CD8-positive, alpha-beta memory T cell (primary cell): ENCODE measurements around the gene ISLR2. TPM values are rescaled to one million over a fixed set of nuclear protein-coding genes. Genes with fewer than 3 reads are reported as not detected.
"Not testable (repeated sequence)": the region's sequence is repeated elsewhere in the genome, so short reads cannot be mapped to it uniquely, and the experiment has no call there.

ENCODE experiments used
- CTCF ChIA-PET: fragments of 350-600 bp; sonication (Branson Sonifier 250); formaldehyde crosslinking; loops from one replicate; lab custom pipeline; 2021; ENCODE audit warnings: antibody characterized with exemption; lab: Charles Lee
- POLR2A ChIA-PET: fragments of 350-600 bp; sonication (Branson Sonifier 250); formaldehyde crosslinking; loops from one replicate; lab custom pipeline; 2021; ENCODE audit warnings: antibody characterized with exemption; lab: Charles Lee
- DNase-seq, 5 donors: peaks; one replicate each; pipeline versions ENCODE4 v3.0.0 to v3.0.0-alpha.2; 2020 to 2022; ENCODE audit warnings: mixed read lengths in 1 of 5
- H3K27ac ChIP-seq: one replicate; pipeline ENCODE4 v1.7.0; 2013; ENCODE audit warnings: low read depth, mild to moderate bottlenecking, low read length, moderate library complexity
- H3K27me3 ChIP-seq: 2 replicates; pipeline ENCODE4 v1.7.0; 2013; ENCODE audit warnings: low read length, mild to moderate bottlenecking; ENCODE audit not compliant: insufficient read depth, poor library complexity, severe bottlenecking
- H3K36me3 ChIP-seq: 2 replicates; pipeline ENCODE4 v1.7.0; 2013; ENCODE audit warnings: mild to moderate bottlenecking, low read length, moderate library complexity; ENCODE audit not compliant: insufficient read depth
- H3K4me1 ChIP-seq: 2 replicates; pipeline ENCODE4 v1.7.0; 2013; ENCODE audit warnings: mild to moderate bottlenecking, low read length, moderate library complexity; ENCODE audit not compliant: insufficient read depth
- H3K4me3 ChIP-seq: 2 replicates; pipeline ENCODE4 v1.7.0; 2013; ENCODE audit warnings: mild to moderate bottlenecking, low read length
- H3K9me3 ChIP-seq: 2 replicates; pipeline ENCODE4 v1.7.0; 2013; ENCODE audit warnings: mild to moderate bottlenecking, low read length
- H3K27ac Mint-ChIP-seq, 8 donors: one replicate each; pipeline ENCODE4 v1.8.0; 2020 to 2021; ENCODE audit warnings: mixed read lengths in 8 of 8, mild to moderate bottlenecking in 6 of 8, inconsistent platforms in 3 of 8, moderate library complexity in 3 of 8
- H3K27me3 Mint-ChIP-seq, 2 donors: one replicate each; pipeline ENCODE4 v1.8.0; 2020 to 2021; ENCODE audit warnings: mixed read lengths in 2 of 2, mild to moderate bottlenecking in 1 of 2, moderate library complexity in 1 of 2
- H3K36me3 Mint-ChIP-seq, 3 donors: one replicate each; pipeline ENCODE4 v1.8.0; 2020 to 2021; ENCODE audit warnings: mixed read lengths in 3 of 3, inconsistent platforms in 1 of 3, mild to moderate bottlenecking in 1 of 3
- H3K4me1 Mint-ChIP-seq, 3 donors: one replicate each; pipeline ENCODE4 v1.8.0; 2020 to 2021; ENCODE audit warnings: mixed read lengths in 3 of 3, inconsistent platforms in 1 of 3, mild to moderate bottlenecking in 1 of 3
- H3K4me3 Mint-ChIP-seq, 7 donors: one replicate each; pipeline ENCODE4 v1.8.0; 2020 to 2021; ENCODE audit warnings: mixed read lengths in 7 of 7, mild to moderate bottlenecking in 6 of 7, moderate library complexity in 4 of 7, inconsistent platforms in 2 of 7
- H3K9me3 Mint-ChIP-seq, 5 donors: one replicate each; pipeline ENCODE4 v1.8.0; 2020 to 2022; ENCODE audit warnings: mixed read lengths in 5 of 5, mild to moderate bottlenecking in 3 of 5, moderate library complexity in 2 of 5, inconsistent platforms in 1 of 5
- polyA plus RNA-seq: library from polyadenylated mRNA; unstranded; fragments of 300-500 nt; fragmentation: Illumina TruSeq; gene quantifications from one replicate; pipeline ENCODE4 v1.2.3, GENCODE V29; 2021
- total RNA-seq, 2 experiments: library from RNA; stranded (reverse); gene quantifications; one replicate each; pipeline ENCODE4 v1.2.3, GENCODE V29; 2021

The ISLR2 gene
- total RNA-seq (not detected), polyA plus RNA-seq (not detected)

GRCh38 chr15:74130155-74130848, at the start of gene ISLR2:
ISLR2 (plus strand) TSS chr15:74130586; CDS start chr15:74132755, 2,169 bp downstream.
- ChIA-PET POLR2A (no interaction called here), CTCF (interaction anchor here (1.2 to 5.9 kb wide), 3 partner anchors 192 to 197 kb away, joined by 3 to 74 read pairs (median 4); no protein-coding TSS in a partner anchor)
- Histone ChIP-seq H3K4me3 (no peak within 1 kb of the TSS), H3K27me3 (peaks cover 44% of the 10 kb centered on the region), H3K9me3 (no peaks in the 10 kb centered on the region), H3K36me3 (no peaks in the 10 kb centered on the region), H3K4me1 (peaks cover 6% of the 10 kb centered on the region), H3K27ac (no peak within 1 kb of the TSS)
- H3K9me3 Mint-ChIP-seq, result peaks cover 0 to 2% (median 0%) of the 10 kb centered on the region in 5 donors
- no peaks in the 10 kb centered on the region for H3K36me3 Mint-ChIP-seq
- DNase-seq, result no peak
- peak within 1 kb of the TSS in 4 of 7 donors; percentile 24 to 75 (median 38) for H3K4me3 Mint-ChIP-seq
- peaks cover 37 to 74% of the 10 kb centered on the region in 2 donors for H3K27me3 Mint-ChIP-seq
- H3K27ac Mint-ChIP-seq, result peak within 1 kb of the TSS in 1 of 8 donors; percentile 47
- peaks cover 5 to 45% (median 10%) of the 10 kb centered on the region in 3 donors for H3K4me1 Mint-ChIP-seq

GRCh38 chr15:74082450-74082849, 47.9 kb upstream of the ISLR2 start, which contains the start of gene GOLGA6A:
GOLGA6A (minus strand) TSS chr15:74082550; CDS start chr15:74082509, 41 bp downstream.
- H3K27me3 ChIP-seq, H3K36me3 Mint-ChIP-seq, H3K27me3 Mint-ChIP-seq, H3K9me3 Mint-ChIP-seq, H3K4me3 Mint-ChIP-seq, DNase-seq, H3K4me1 ChIP-seq, H3K36me3 ChIP-seq, H3K4me3 ChIP-seq, CTCF ChIA-PET, POLR2A ChIA-PET, H3K4me1 Mint-ChIP-seq, H3K27ac ChIP-seq, H3K27ac Mint-ChIP-seq, H3K9me3 ChIP-seq: not testable (repeated sequence)

- H3K36me3 ChIP-seq, H3K9me3 Mint-ChIP-seq, H3K27ac Mint-ChIP-seq, H3K4me1 Mint-ChIP-seq, H3K27me3 ChIP-seq, POLR2A ChIA-PET, H3K9me3 ChIP-seq, H3K27ac ChIP-seq, H3K4me3 ChIP-seq, H3K4me3 Mint-ChIP-seq, H3K27me3 Mint-ChIP-seq, DNase-seq, CTCF ChIA-PET, H3K36me3 Mint-ChIP-seq, H3K4me1 ChIP-seq: not testable (repeated sequence)
Observed at GRCh38 chr15:74094567-74094966, 35.8 kb upstream of the ISLR2 start.

- H3K27ac Mint-ChIP-seq, H3K4me3 Mint-ChIP-seq, H3K4me3 ChIP-seq, H3K4me1 Mint-ChIP-seq, CTCF ChIA-PET, DNase-seq, H3K27me3 ChIP-seq, POLR2A ChIA-PET, H3K27ac ChIP-seq, H3K36me3 Mint-ChIP-seq, H3K9me3 Mint-ChIP-seq, H3K9me3 ChIP-seq, H3K27me3 Mint-ChIP-seq, H3K36me3 ChIP-seq, H3K4me1 ChIP-seq: not testable (repeated sequence)
Observed at GRCh38 chr15:74095610-74096009, 34.8 kb upstream of the ISLR2 start.

GRCh38 chr15:74096753-74097474, 33.5 kb upstream of the ISLR2 start:
- H3K4me1 Mint-ChIP-seq, H3K36me3 ChIP-seq, DNase-seq, H3K4me3 Mint-ChIP-seq, POLR2A ChIA-PET, H3K27ac ChIP-seq, H3K27me3 ChIP-seq, H3K27ac Mint-ChIP-seq, H3K36me3 Mint-ChIP-seq, H3K4me1 ChIP-seq, CTCF ChIA-PET, H3K27me3 Mint-ChIP-seq, H3K4me3 ChIP-seq, H3K9me3 Mint-ChIP-seq, H3K9me3 ChIP-seq: not testable (repeated sequence)

GRCh38 chr15:74099963-74100733, 30.2 kb upstream of the ISLR2 start:
- H3K4me1 ChIP-seq, H3K36me3 ChIP-seq, H3K9me3 ChIP-seq, POLR2A ChIA-PET, H3K27me3 ChIP-seq, CTCF ChIA-PET, H3K4me1 Mint-ChIP-seq, H3K4me3 ChIP-seq, H3K9me3 Mint-ChIP-seq, H3K27me3 Mint-ChIP-seq, H3K36me3 Mint-ChIP-seq, H3K27ac ChIP-seq: not testable (repeated sequence)
- DNase-seq, result peak; percentile 39 to 77 (median 57)
- Mint-ChIP-seq H3K4me3 (peak overlapping the region; percentile 80 to 94 (median 89)), H3K27ac (peak overlapping the region in 7 of 8 donors; percentile 61 to 98 (median 87))

GRCh38 chr15:74108111-74108510, 22.3 kb upstream of the ISLR2 start:
- ChIA-PET CTCF (no interaction called here), POLR2A (no interaction called here)
- no peak for DNase-seq
- Histone ChIP-seq H3K36me3 (no peaks in the 10 kb centered on the region), H3K27me3 (no peaks in the 10 kb centered on the region), H3K4me1 (no peaks in the 10 kb centered on the region), H3K9me3 (no peaks in the 10 kb centered on the region), H3K4me3 (no peak overlapping the region), H3K27ac (no peak overlapping the region)
- H3K4me3 Mint-ChIP-seq, result no peak overlapping the region
- no peaks in the 10 kb centered on the region for H3K4me1 Mint-ChIP-seq
- no peak overlapping the region for H3K27ac Mint-ChIP-seq
- no peaks in the 10 kb centered on the region for H3K36me3 Mint-ChIP-seq
- peaks cover 0 to 14% of the 10 kb centered on the region in 2 donors for H3K27me3 Mint-ChIP-seq
- no peaks in the 10 kb centered on the region for H3K9me3 Mint-ChIP-seq

- H3K9me3 Mint-ChIP-seq, H3K9me3 ChIP-seq, H3K4me3 Mint-ChIP-seq, CTCF ChIA-PET, H3K4me1 ChIP-seq, H3K36me3 Mint-ChIP-seq, H3K27ac Mint-ChIP-seq, H3K27me3 ChIP-seq, H3K4me3 ChIP-seq, H3K36me3 ChIP-seq, DNase-seq, H3K4me1 Mint-ChIP-seq, POLR2A ChIA-PET, H3K27ac ChIP-seq: not testable (repeated sequence)
- H3K27me3 Mint-ChIP-seq, result peaks cover 0 to 18% of the 10 kb centered on the region in 2 donors
Observed at GRCh38 chr15:74108611-74109010, 21.8 kb upstream of the ISLR2 start.
